Lower lobe of right lung (tissue), 2 donors: ENCODE results near the gene CDRT15. TPM values are rescaled to one million over a fixed set of nuclear protein-coding genes. Genes with fewer than 3 reads are reported as not detected.
"Not testable (repeated sequence)": the region's sequence is repeated elsewhere in the genome, so short reads cannot be mapped to it uniquely, and the experiment has no call there.

Source experiments
- ATAC-seq, 2 donors: fragments of 200-7000 bp; cut with Tn5 transposase; one replicate each; pipeline ENCODE4 v1.9.1; 2020 to 2022; ENCODE audit warnings: mild to moderate bottlenecking in 2 of 2, moderate library complexity in 2 of 2
- DNase-seq: peaks from one replicate; pipeline ENCODE4 v3.0.0-alpha.2; 2020
- H3K27ac ChIP-seq: fragments of 200-600 bp; one replicate; pipeline ENCODE4 v1.8.0; 2022
- H3K27me3 ChIP-seq: fragments of 200-600 bp; one replicate; pipeline ENCODE4 v1.8.0; 2022; ENCODE audit warnings: low read depth
- H3K36me3 ChIP-seq: fragments of 200-600 bp; one replicate; pipeline ENCODE4 v1.8.0; 2022; ENCODE audit warnings: mild to moderate bottlenecking
- H3K4me1 ChIP-seq: fragments of 200-600 bp; one replicate; pipeline ENCODE4 v1.8.0; 2022
- H3K4me3 ChIP-seq: fragments of 200-600 bp; one replicate; pipeline ENCODE4 v1.8.0; 2022; ENCODE audit warnings: mild to moderate bottlenecking
- H3K9me3 ChIP-seq: fragments of 200-600 bp; one replicate; pipeline ENCODE4 v1.8.0; 2022
- intact Hi-C: fragments of 100-400 bp; cut with DNase I; formaldehyde crosslinking; loops from one replicate; pipeline ENCODE4 v1.11.0; 2022
- total RNA-seq: library from RNA; stranded (reverse); fragmentation: NEBNext Ultra II Directional; extraction: Animal tissue kit (Norgen Biotek cat#: 25700); gene quantifications from one replicate; pipeline ENCODE4 v1.2.1, GENCODE V29; 2021
- TF ChIP-seq, protein P1 (sequence below): fragments of 200-600 bp; IDR thresholded peaks from one replicate; pipeline ENCODE4 v1.8.0; 2022; ENCODE audit warnings: antibody characterized with exemption, mild to moderate bottlenecking
- donor health status: DM: no; HTN: yes; CAD: no; lungs with severe emphysema.

The CDRT15 gene
- total RNA-seq, 1 donor from 2014 or later = not detected

- Histone ChIP-seq H3K27ac (no peak overlapping the region), H3K27me3 (no peaks in the 10 kb centered on the region), H3K4me3 (no peak overlapping the region), H3K36me3 (no peaks in the 10 kb centered on the region), H3K9me3 (no peaks in the 10 kb centered on the region), H3K4me1 (no peaks in the 10 kb centered on the region)
- TF ChIP-seq, protein P1, sequence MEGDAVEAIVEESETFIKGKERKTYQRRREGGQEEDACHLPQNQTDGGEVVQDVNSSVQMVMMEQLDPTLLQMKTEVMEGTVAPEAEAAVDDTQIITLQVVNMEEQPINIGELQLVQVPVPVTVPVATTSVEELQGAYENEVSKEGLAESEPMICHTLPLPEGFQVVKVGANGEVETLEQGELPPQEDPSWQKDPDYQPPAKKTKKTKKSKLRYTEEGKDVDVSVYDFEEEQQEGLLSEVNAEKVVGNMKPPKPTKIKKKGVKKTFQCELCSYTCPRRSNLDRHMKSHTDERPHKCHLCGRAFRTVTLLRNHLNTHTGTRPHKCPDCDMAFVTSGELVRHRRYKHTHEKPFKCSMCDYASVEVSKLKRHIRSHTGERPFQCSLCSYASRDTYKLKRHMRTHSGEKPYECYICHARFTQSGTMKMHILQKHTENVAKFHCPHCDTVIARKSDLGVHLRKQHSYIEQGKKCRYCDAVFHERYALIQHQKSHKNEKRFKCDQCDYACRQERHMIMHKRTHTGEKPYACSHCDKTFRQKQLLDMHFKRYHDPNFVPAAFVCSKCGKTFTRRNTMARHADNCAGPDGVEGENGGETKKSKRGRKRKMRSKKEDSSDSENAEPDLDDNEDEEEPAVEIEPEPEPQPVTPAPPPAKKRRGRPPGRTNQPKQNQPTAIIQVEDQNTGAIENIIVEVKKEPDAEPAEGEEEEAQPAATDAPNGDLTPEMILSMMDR = no peak
- DNase-seq (no peak), ATAC-seq (no peak)
- intact Hi-C loops = no loop called here
Observed at GRCh38 chr17:14268264-14268663, 31.6 kb upstream of the CDRT15 start.

DNA sequence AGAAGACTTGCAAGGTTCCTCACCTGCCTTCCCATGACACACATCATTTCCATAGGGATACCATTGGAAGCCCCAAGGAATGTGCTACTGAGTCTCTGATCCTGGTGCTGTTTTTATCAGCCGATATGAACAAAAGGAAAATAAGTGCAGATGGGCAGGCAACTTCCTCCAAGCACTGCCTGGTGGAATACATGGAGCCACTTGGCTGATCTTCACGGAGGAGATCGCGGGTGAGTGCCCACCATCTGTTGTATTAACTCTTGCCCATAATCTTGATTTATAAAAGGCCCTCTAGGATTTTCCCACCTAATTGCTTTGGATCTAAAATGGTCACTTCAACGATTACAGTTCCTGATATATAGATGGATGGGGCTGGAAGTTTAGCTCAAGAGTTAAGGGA is 24.7 kb upstream of the CDRT15 start:
- H3K4me1 ChIP-seq = no peaks in the 10 kb centered on the region
- DNase-seq (no peak), ATAC-seq (no peak)
- TF ChIP-seq, protein P1 = no peak
- peaks cover 6% of the 10 kb centered on the region for H3K27me3 ChIP-seq
- no peak overlapping the region for H3K4me3 ChIP-seq
- H3K36me3 ChIP-seq = no peaks in the 10 kb centered on the region
- H3K9me3 ChIP-seq = no peaks in the 10 kb centered on the region
- H3K27ac ChIP-seq = no peak overlapping the region
- intact Hi-C loops = no loop called here

GRCh38 chr17:14245629-14246028 is 9.0 kb upstream of the CDRT15 start:
- Histone ChIP-seq H3K4me1 (no peaks in the 10 kb centered on the region), H3K27ac (no peak overlapping the region), H3K27me3 (no peaks in the 10 kb centered on the region), H3K9me3 (no peaks in the 10 kb centered on the region), H3K36me3 (no peaks in the 10 kb centered on the region), H3K4me3 (no peak overlapping the region)
- no peak for ATAC-seq
- TF ChIP-seq, protein P1 = no peak
- intact Hi-C loops = no loop called here
- DNase-seq = no peak

GRCh38 chr17:14245002-14245401 is 8.3 kb upstream of the CDRT15 start:
- no peaks in the 10 kb centered on the region for H3K27me3 ChIP-seq
- H3K36me3 ChIP-seq = no peaks in the 10 kb centered on the region
- TF ChIP-seq, protein P1 = no peak
- H3K27ac ChIP-seq = no peak overlapping the region
- no peaks in the 10 kb centered on the region for H3K9me3 ChIP-seq
- no peak for DNase-seq
- ATAC-seq = no peak
- intact Hi-C loops = no loop called here
- no peaks in the 10 kb centered on the region for H3K4me1 ChIP-seq
- H3K4me3 ChIP-seq = no peak overlapping the region

GRCh38 chr17:14239271-14239670 is 2.6 kb upstream of the CDRT15 start:
- intact Hi-C loops = not testable (repeated sequence)

GRCh38 chr17:14236032-14236431 is 630 bp downstream of the CDRT15 start:
- H3K4me3 ChIP-seq, H3K9me3 ChIP-seq, DNase-seq, H3K4me1 ChIP-seq, H3K36me3 ChIP-seq, intact Hi-C loops, ATAC-seq, H3K27ac ChIP-seq, H3K27me3 ChIP-seq: not testable (repeated sequence)

More at GRCh38 chr17:14239271-14239670, 2.6 kb upstream of the CDRT15 start:
- not testable (repeated sequence) for H3K4me3 ChIP-seq, H3K27ac ChIP-seq, H3K27me3 ChIP-seq, H3K36me3 ChIP-seq, ATAC-seq, H3K4me1 ChIP-seq, H3K9me3 ChIP-seq, DNase-seq

DNA sequence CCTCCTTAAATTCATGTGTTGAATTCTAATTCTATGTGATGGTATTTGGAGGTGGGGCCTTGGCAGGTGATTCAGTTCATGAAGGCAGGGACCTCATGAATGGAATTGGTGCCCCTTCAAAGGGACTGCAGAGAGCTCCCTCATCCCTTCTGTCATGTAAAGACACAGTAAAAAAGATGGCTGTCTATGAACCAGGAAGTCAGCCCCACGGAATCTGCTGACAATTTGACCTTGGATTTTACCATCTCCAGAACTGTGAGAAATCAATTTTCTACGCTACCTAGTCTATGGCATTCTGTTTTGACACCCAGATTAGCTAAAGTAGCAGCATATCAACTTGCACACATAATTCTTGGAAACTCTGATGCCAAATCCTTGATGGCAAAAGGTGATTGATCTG is 1.6 kb downstream of the CDRT15 start:
- H3K9me3 ChIP-seq, H3K27me3 ChIP-seq, H3K36me3 ChIP-seq, DNase-seq, ATAC-seq, H3K27ac ChIP-seq, intact Hi-C loops, H3K4me1 ChIP-seq, H3K4me3 ChIP-seq: not testable (repeated sequence)

GRCh38 chr17:14231187-14231586 is 5.5 kb downstream of the CDRT15 start:
- H3K27me3 ChIP-seq, H3K27ac ChIP-seq, intact Hi-C loops, H3K9me3 ChIP-seq, H3K4me1 ChIP-seq, H3K4me3 ChIP-seq, H3K36me3 ChIP-seq, ATAC-seq, DNase-seq: not testable (repeated sequence)
